Breast epithelium (tissue), 4 donors: ENCODE data around the gene B3GAT3. TPM values are rescaled to one million over a fixed set of nuclear protein-coding genes. Genes with fewer than 3 reads are reported as not detected.
"Not testable (repeated sequence)": the region's sequence is repeated elsewhere in the genome, so short reads cannot be mapped to it uniquely, and the experiment has no call there.

Source experiments
- DNase-seq, 2 donors: peaks; one replicate each; pipeline ENCODE4 v3.0.0-alpha.2; 2019; ENCODE audit warnings: low spot score in 2 of 2
- H3K27ac ChIP-seq, 2 donors: fragments of 200-600 bp; sonication (generic) in 1 of 2; one replicate each; pipeline ENCODE4 v1.5.1; 2016 to 2019; ENCODE audit warnings: mild to moderate bottlenecking in 1 of 2
- H3K27me3 ChIP-seq, 2 donors: fragments of 200-600 bp; sonication (generic) in 1 of 2; one replicate each; pipeline versions ENCODE4 v1.5.1 to v1.6.0; 2017 to 2019; ENCODE audit warnings: control low read depth in 1 of 2, mild to moderate bottlenecking in 1 of 2
- H3K36me3 ChIP-seq: fragments of 200-600 bp; one replicate; pipeline ENCODE4 v1.5.1; 2019
- H3K4me1 ChIP-seq, 2 donors: fragments of 200-600 bp; sonication (generic); one replicate each; pipeline ENCODE4 v1.5.1; 2016 to 2019; ENCODE audit warnings: control low read depth in 1 of 2
- H3K4me3 ChIP-seq, 3 donors: fragments of 200-600 bp; sonication (generic); 1 replicate in 2 of 3; 2 replicates in 1 of 3; pipeline ENCODE4 v1.5.1; 2016 to 2019; ENCODE audit warnings: mild to moderate bottlenecking in 3 of 3, moderate library complexity in 2 of 3
- H3K9me3 ChIP-seq, 2 donors: fragments of 200-600 bp; sonication (generic) in 1 of 2; one replicate each; pipeline ENCODE4 v1.5.1; 2016 to 2019; ENCODE audit warnings: control low read depth in 1 of 2
- CTCF ChIP-seq, 3 donors: fragments of 450-650 bp; IDR thresholded peaks; one replicate each; pipeline ENCODE4 v1.5.1; 2016 to 2017; ENCODE audit warnings: antibody characterized with exemption in 3 of 3, mild to moderate bottlenecking in 3 of 3, moderate library complexity in 3 of 3
- POLR2A ChIP-seq: fragments of 450-650 bp; IDR thresholded peaks from one replicate; pipeline ENCODE4 v1.6.1; 2016; ENCODE audit warnings: antibody characterized with exemption, mild to moderate bottlenecking, moderate library complexity
- POLR2AphosphoS5 ChIP-seq, 3 donors: sonication (generic); formaldehyde crosslinking; IDR thresholded peaks; one replicate each; pipeline ENCODE4 v1.6.1; 2017; ENCODE audit warnings: antibody characterized with exemption in 3 of 3
- intact Hi-C: fragments of 100-400 bp; cut with DNase I; formaldehyde crosslinking; loops from one replicate; pipeline ENCODE4 v1.15.1; 2023; ENCODE audit warnings: low total_unique reads
- total RNA-seq, 3 donors: library from RNA; depleted of rRNA; stranded (reverse); fragments of >200 nt; gene quantifications; one replicate each; pipeline ENCODE4 v1.1.0, GENCODE V29; 2016

B3GAT3 gene
- total RNA-seq, 3 donors from 2014 or later = 19.0 to 38.0 (median 29.6) TPM

GRCh38 chr11:62622476-62623089 is 797 bp upstream of the B3GAT3 start:
- intact Hi-C loops = no loop called here
- peak overlapping the region; percentile 60 to 92 (median 81) for H3K4me3 ChIP-seq

GRCh38 chr11:62621027-62621566 is 689 bp downstream of the B3GAT3 start:
- peak overlapping the region; percentile 88 to 91 for H3K27ac ChIP-seq
- intact Hi-C loops = no loop called here
- peak overlapping the region; percentile 60 to 92 (median 81) for H3K4me3 ChIP-seq
- TF ChIP-seq CTCF (IDR thresholded peaks at IDR 0.05) (no peak), POLR2A (no peak), POLR2AphosphoS5 (IDR thresholded peaks at IDR 0.05) (no peak)
- H3K9me3 ChIP-seq = no peaks in the 10 kb centered on the region
- no peaks in the 10 kb centered on the region for H3K27me3 ChIP-seq
- no peak for DNase-seq
- peaks cover 3 to 7% of the 10 kb centered on the region in 2 donors for H3K4me1 ChIP-seq
- peaks cover 4% of the 10 kb centered on the region for H3K36me3 ChIP-seq

More at GRCh38 chr11:62622476-62623089, 797 bp upstream of the B3GAT3 start:
- Histone ChIP-seq H3K27me3 (no peaks in the 10 kb centered on the region), H3K27ac (peak overlapping the region; percentile 88 to 91), H3K36me3 (peaks cover 9% of the 10 kb centered on the region), H3K4me1 (peaks cover 3 to 7% of the 10 kb centered on the region in 2 donors), H3K9me3 (no peaks in the 10 kb centered on the region)
- TF ChIP-seq POLR2A = no peak
- no peak for TF ChIP-seq POLR2AphosphoS5 (IDR thresholded peaks at IDR 0.05)
- no peak for TF ChIP-seq CTCF (IDR thresholded peaks at IDR 0.05)
- no peak for DNase-seq

- H3K27ac ChIP-seq, H3K9me3 ChIP-seq, H3K4me1 ChIP-seq, H3K4me3 ChIP-seq, H3K36me3 ChIP-seq, H3K27me3 ChIP-seq, DNase-seq, intact Hi-C loops: not testable (repeated sequence)
Observed at GRCh38 chr11:62616957-62617356, 4.8 kb downstream of the B3GAT3 start.

- H3K4me3 ChIP-seq = no peak overlapping the region
- H3K27me3 ChIP-seq = no peaks in the 10 kb centered on the region
- H3K4me1 ChIP-seq = peaks cover 7 to 14% of the 10 kb centered on the region in 2 donors
- no peaks in the 10 kb centered on the region for H3K36me3 ChIP-seq
- no peaks in the 10 kb centered on the region for H3K9me3 ChIP-seq
- H3K27ac ChIP-seq = no peak overlapping the region
- no peak for DNase-seq
- TF ChIP-seq POLR2AphosphoS5 (IDR thresholded peaks at IDR 0.05) = no peak
- intact Hi-C loops = no loop called here
Observed at GRCh38 chr11:62615521-62615920, 6.3 kb downstream of the B3GAT3 start.

GRCh38 chr11:62614275-62614674 is 7.5 kb downstream of the B3GAT3 start:
- TF ChIP-seq POLR2AphosphoS5 (IDR thresholded peaks at IDR 0.05) (no peak), POLR2A (no peak), CTCF (IDR thresholded peaks at IDR 0.05) (no peak)
- H3K4me3 ChIP-seq = no peak overlapping the region
- intact Hi-C loops = no loop called here
- no peaks in the 10 kb centered on the region for H3K36me3 ChIP-seq
- no peak for DNase-seq
- H3K27ac ChIP-seq = peak overlapping the region; percentile 97 to 99
- no peaks in the 10 kb centered on the region for H3K27me3 ChIP-seq
- H3K4me1 ChIP-seq = peaks cover 7% of the 10 kb centered on the region in 2 donors
- no peaks in the 10 kb centered on the region for H3K9me3 ChIP-seq

GRCh38 chr11:62613291-62613778 is 8.5 kb downstream of the B3GAT3 start:
- DNase-seq = peak in 1 of 2 donors; percentile 63
- Histone ChIP-seq H3K4me1 (peaks cover 7% of the 10 kb centered on the region in 2 donors), H3K4me3 (peak overlapping the region; percentile 73 to 85 (median 85)), H3K9me3 (no peaks in the 10 kb centered on the region), H3K36me3 (no peaks in the 10 kb centered on the region), H3K27ac (peak overlapping the region; percentile 97 to 99), H3K27me3 (no peaks in the 10 kb centered on the region)
- TF ChIP-seq POLR2A = no peak
- no peak for TF ChIP-seq POLR2AphosphoS5 (IDR thresholded peaks at IDR 0.05)
- TF ChIP-seq CTCF (IDR thresholded peaks at IDR 0.05) = no peak
- intact Hi-C loops = no loop called here
